Stimulated activated CD8-positive, alpha-beta memory T cell treated with anti-CD3 and anti-CD28 coated beads, Interleukin-12 subunit alpha, Interleukin-12 subunit beta, amount 100 ng/mL, for 1 hour (primary cell): ENCODE results near the gene SLF2.

ENCODE experiments used
- DNase-seq: peaks from one replicate; pipeline ENCODE4 v3.0.0-alpha.2; 2020; ENCODE audit warnings: low read depth

SLF2 gene

GRCh38 chr10:100980711-100981110 lies 67.9 kb downstream of the SLF2 start:
- DNase-seq, result no peak

- no peak for DNase-seq
Measured at GRCh38 chr10:100981178-100981772, 68.5 kb downstream of the SLF2 start.

DNA sequence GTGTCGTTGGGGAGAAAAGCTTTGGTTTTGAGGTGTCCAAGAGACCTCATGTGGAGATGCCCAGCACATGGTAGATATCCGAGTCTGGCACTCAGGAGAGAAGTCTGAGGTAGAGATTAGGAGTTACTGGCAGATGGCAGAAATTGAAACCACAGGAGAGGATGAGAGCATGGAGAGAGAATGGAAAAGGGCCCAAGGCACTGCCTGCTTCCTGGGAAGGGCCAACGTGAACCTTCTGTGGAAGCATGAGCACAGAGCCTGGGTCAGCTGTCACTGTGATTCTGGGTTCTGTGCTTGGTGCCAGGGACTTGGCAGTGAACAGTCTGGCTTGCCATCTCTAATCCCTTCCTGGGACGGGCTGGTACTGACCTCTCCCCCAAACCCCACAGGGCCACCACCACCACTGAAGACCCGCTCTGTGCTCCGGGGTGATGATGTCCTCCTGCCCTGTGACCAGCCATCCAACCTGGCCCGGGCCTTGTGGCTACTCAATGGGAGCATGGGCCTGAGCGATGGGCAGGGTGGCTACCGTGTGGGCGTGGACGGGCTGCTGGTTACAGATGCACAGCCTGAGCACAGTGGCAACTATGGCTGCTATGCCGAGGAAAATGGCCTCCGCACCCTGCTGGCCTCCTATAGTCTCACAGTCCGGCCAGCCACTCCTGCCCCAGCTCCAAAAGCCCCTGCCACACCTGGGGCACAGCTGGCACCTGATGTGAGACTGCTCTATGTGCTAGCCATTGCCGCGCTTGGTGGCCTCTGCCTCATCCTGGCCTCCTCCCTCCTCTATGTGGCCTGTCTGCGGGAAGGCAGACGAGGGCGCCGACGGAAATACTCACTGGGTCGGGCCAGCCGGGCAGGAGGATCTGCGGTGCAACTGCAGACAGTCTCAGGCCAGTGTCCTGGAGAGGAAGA lies 70.4 kb downstream of the SLF2 start:
- DNase-seq, result no peak

DNA sequence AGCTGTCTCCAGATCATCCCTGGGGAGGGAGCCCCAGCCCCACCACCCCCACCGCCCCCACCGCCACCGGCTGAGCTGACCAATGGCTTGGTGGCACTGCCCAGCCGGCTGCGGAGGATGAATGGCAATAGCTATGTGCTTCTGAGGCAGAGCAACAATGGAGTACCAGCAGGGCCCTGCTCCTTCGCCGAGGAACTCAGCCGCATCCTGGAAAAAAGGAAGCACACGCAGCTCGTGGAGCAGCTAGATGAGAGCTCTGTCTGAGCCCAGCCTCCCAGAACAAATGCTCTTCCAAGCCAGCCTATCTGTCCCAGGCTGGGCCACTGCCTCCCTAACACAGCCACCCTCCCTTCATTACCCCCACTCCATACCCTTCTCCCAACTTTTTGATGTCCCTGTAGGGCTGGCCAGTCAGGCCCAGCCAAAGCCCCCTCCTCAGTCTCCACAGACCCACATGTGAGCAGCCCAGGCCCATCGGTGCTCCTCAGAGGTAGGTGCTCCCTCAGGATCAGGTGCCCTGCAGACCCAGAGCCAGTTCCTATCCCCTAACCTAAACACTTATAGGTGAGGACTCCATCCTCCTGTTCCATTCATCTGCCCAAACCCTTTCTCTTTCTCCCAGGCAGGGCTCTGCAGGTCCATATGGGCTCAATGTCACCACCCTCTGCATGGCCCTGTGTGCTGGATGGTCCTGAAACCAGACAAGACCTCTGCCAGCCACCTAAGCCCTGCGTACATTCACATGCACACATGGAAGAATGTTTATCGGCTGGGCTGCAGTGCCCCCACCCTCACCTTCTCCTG lies 71.3 kb downstream of the SLF2 start:
- DNase-seq, result no peak

DNA sequence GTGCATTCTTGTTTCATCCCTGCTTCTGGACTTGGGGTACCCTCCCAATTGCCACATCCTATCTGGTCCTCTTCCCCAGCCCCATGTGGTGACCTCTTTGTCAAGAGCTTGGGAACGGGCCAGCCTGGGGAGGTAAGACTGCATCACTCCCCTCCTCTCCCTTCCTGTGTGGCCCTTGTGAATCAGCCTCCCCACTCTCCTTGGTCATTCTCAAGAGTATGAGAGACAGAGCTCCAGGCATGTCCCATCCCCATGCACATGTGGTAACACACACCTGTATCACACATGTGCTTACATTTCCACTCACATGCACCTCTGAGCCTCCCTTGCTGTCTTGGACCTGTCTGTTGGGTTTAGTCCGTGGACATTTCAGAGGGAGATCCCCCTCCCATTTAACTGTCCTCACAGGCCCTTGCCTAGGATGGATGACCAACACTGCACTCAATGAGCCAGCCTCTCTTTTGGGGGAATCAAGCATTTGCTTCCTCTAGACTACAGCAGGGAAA lies 72.0 kb downstream of the SLF2 start:
- DNase-seq, result no peak

GRCh38 chr10:100985336-100985735 lies 72.6 kb downstream of the SLF2 start:
- no peak for DNase-seq

DNA sequence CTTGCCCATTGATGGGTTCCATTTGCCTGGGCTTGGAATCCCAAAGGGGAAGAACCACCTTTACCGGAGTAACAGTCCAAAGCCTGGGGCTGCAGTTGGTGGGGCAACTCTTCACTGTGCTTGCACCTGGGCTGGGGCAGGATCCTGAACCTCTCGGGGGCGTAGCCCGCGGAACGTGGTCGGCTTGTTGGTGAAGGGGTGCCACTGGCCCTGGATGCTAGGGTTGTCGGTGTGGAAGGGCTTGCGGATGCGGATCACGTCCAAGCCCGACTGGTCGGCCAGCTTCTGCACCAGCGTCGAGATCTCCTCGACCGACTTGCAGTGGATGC lies 73.8 kb downstream of the SLF2 start:
- no peak for DNase-seq

DNA sequence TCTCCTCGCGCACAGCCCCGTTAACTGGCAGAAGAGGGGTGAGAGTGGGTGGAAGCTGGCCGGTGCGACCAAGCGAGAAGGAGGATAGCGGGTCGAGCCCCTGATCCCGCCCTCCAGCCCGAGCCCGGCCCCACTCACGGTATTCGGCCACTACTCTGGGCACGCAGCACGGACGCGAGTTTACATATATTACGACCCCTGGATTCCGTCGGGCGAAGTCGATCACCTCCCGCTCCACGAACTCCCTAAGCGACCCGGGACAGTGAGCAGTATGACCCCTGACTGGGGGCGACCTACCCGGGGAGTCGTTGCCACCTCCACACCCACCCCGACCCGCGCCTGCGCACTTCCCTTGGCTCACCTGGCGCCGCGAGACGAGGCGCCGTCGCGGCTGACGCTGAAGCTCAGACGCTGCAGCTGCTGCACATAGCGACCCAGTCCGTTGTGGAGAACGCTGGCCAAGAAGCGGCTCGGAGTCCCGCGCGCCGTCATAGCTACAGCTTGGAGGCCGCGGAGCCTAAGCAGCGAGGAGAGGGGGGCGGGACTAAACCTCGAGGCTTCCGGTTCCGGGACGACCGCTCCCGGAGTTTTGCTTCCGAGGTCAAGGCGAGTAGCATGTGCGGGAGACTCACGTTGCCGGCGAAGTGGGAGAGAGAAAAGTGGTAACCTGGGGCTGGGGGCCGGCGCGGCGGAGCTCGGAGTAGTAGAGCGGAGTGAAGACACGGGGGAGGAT lies 74.4 kb downstream of the SLF2 start, which contains the start of the genes MRPL43 and TWNK:
Gene MRPL43, minus strand, starts transcription at position 546 of the 733 bp plus-strand sequence. Its CDS starts 54 bp downstream, at position 492.
Gene TWNK, plus strand, starts transcription at position 592 of the 733 bp plus-strand sequence. CDS start 668 bp downstream, outside the sequence.
- DNase-seq, result peak; percentile 73

DNA sequence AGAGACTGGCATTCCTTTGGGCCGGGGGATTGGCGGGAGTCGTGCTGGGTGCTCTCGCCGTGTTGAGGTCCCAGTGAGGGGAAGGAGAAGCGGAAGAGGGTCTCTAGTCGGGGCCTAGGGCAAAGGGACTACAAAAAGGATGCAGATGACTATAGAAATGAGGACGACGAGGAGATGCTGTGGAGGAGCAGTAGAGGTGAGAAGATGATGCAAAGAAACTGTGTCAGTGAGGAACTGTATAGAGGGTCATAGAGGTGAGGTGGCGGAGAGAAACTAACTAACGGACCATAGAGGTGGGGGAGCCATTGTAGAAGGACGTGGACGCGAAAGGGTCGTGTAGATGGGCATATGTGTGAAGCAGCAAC lies 74.9 kb downstream of the SLF2 start:
- DNase-seq, result no peak

DNA sequence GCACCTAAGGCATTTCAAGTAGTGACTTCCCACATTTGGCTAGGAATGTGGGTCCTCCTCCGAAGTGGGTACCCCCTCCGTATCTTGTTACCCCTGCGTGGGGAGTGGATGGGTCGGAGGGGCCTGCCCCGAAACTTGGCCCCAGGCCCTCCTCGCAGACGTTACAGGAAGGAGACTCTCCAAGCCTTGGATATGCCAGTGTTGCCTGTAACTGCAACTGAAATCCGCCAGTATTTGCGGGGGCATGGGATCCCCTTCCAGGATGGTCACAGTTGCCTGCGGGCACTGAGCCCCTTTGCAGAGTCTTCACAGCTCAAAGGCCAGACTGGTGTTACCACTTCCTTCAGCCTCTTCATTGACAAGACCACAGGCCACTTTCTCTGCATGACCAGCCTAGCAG lies 75.4 kb downstream of the SLF2 start:
- no peak for DNase-seq

DNA sequence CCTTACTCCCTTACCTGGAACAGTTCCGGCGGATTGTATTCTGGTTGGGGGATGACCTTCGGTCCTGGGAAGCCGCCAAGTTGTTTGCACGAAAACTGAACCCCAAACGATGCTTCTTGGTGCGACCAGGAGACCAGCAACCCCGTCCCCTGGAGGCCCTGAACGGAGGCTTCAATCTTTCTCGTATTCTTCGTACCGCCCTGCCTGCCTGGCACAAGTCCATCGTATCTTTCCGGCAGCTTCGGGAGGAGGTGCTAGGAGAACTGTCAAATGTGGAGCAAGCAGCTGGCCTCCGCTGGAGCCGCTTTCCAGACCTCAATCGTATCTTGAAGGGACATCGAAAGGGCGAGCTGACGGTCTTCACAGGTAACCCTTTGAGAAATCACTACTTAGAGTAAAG lies 76.3 kb downstream of the SLF2 start:
- DNase-seq, result no peak

GRCh38 chr10:100993986-100994708 lies 81.4 kb downstream of the SLF2 start:
- DNase-seq, result no peak

GRCh38 chr10:100995181-100995580 lies 82.4 kb downstream of the SLF2 start:
- no peak for DNase-seq

DNA sequence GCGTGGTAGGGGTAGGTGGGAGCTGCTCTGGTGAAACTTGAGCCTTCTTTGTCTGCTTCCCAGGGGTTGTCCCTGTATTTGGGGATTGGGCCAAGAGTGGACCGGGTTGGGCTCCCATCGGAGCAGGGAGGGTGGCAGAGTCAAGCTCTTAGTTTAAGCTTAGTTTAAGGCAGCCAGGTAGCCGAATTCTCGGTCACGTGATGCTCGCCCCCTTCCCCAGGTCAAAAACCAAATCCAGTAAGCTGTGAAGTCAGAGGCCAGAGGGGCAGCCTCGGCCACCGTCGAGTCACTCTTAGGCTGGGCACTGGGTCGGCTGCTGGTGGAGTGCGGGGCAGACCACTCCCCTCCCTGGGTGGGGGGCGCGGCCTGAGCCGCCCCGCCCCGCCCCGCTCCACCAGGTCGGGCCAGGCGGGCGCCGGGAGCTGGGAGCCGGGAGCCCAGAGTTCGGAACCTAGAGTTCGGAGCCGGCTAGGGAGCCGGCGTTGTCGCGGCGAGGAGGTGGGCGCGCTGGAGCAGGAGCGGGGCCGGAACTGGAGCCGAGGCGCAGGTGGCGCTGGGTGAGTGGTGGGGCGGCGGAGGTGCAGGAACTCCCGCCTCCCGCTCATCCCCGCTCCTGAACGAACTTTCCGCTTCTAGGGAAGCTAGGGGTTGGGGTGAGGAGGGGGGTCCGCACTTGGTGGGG lies 84.1 kb downstream of the SLF2 start:
- no peak for DNase-seq

DNA sequence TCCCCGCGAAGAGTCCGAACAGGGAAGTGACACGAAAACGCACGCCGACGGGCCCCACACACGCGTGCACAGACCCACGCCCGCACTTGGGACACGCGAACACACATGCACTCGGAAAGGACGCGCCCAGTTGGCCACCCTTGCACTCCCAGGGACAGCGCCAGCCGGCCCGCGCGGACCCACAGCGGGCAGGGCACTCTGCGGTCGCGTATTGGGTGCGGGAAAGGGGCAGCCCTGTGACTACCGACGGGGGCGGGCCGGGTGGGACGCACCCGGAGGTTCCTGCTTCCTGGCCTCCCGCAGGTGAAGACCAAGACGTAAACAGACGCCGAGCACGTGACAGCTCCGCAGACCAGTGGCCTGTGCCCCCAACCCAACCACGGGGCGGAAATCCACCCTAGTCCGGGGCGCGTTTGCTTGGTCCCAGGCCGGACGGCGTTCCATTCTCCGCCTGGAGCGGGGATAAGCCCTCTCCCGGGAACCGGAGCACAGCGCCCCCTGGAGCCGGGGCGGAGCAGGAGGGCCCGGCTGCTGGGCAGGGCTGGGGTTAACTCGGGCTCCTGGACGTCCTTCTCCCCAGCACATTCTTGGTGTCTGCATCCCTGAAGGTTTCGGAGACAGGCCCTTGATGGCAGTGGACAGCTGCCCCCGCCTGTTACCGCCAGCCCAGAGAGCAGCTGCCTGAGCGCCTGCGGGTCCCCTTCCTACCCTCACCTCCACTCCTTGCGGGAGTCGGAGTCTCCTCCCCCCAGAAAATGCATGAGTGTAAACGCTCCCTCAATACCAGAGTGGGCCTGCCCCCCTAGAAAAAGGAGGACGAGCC lies 84.8 kb downstream of the SLF2 start:
- peak; percentile 50 for DNase-seq

DNA sequence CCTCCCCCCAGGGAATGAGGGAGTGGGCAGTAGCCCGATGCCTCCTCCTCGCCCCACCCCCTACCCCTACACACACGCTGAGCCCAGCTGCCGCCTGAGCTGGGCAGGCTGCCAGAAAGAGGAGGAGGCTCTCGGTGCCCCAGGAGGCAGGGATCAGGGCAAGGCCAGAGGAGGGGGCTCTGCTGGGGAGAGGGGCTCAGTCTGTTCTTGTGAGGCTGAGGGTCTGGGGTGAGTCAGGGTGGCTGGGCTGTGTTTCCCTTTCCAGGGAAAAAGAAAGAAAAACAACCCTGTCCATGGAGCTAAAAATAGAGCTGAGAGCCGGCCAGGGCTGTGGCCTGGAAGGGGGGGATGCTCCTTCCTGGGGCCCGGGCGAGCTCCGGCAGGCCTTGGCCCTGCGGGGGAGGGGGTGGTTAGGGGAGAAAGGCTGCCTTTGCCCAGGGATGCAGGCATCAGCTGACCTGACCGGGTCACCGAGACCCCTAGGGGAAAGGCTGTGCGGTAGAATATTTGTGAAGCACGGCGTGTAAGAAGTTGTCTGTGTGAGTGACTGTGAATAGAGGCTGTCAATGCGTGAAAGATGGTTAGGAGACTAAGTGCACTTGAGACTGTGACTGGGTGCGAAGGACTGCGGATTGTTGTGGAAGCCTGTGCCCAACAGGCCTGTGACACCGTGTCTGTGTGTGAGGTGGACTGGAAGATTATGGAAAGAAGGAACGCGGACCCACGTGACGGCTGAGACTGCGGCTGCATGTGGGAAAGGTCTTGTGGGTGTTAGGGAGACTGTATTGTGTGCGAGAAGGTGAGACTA lies 85.6 kb downstream of the SLF2 start:
- DNase-seq, result peak; percentile 25

- DNase-seq, result peak; percentile 60
Measured at GRCh38 chr10:100998991-100999741, 86.4 kb downstream of the SLF2 start.

DNA sequence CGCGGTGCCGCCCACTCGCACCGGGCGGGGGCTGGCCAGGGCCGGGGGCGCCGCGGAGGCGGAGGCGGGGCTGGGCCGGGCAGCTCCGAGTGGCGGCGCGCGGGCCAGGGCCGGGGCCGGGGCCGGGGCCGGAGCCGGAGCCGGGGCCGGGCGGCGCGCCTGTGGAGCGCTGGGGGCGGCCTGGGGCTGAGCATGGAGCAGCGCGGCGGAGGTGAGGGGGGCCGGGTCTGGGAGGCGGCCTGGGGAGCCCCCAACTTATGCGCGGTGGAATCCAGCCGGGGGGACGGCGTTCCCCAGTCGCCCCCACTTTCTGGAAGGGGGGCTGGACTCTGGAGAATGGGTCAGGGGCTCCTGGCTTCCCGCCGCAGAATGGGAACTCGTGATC lies 87.0 kb downstream of the SLF2 start, which contains the start of gene LZTS2:
Gene LZTS2, plus strand, starts transcription at position 67 of the 385 bp plus-strand sequence. CDS start 2,731 bp downstream, outside the sequence.
- no peak for DNase-seq
